Stimulated activated CD4-positive, alpha-beta T cell treated with anti-CD3 and anti-CD28 coated beads, Interleukin-1b, Interleukin-23, amount 100 ng/mL, for 4 hours (primary cell): Measurements from ENCODE around the gene FCN1.

ENCODE experiments used
- DNase-seq, 2 donors: peaks; one replicate each; pipeline ENCODE4 v3.0.0-alpha.2; 2020; ENCODE audit warnings: low read depth in 2 of 2

FCN1 gene

GRCh38 chr9:134891053-134891452 lies 26.7 kb downstream of the FCN1 start:
- DNase-seq, result no peak

DNA sequence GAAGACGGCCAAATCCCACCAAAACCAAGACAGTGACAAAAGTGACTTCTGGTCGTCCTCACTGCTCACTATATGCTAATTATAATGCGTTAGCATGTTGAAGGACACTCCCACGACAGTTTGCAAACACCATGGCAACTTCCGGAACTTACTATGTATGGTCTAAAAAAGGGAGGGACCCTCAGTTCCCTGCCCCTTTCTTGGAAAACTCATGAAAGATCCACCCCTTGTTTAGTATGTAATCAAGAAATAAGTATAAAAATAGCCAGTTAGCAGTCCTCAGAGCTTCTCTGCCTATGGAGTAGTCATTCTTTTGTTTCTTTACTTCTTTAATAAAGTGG lies 27.6 kb downstream of the FCN1 start:
- DNase-seq, result no peak

- DNase-seq, result no peak
These were observed 28.1 kb downstream of the FCN1 start for GRCh38 chr9:134889386-134890154.

DNA sequence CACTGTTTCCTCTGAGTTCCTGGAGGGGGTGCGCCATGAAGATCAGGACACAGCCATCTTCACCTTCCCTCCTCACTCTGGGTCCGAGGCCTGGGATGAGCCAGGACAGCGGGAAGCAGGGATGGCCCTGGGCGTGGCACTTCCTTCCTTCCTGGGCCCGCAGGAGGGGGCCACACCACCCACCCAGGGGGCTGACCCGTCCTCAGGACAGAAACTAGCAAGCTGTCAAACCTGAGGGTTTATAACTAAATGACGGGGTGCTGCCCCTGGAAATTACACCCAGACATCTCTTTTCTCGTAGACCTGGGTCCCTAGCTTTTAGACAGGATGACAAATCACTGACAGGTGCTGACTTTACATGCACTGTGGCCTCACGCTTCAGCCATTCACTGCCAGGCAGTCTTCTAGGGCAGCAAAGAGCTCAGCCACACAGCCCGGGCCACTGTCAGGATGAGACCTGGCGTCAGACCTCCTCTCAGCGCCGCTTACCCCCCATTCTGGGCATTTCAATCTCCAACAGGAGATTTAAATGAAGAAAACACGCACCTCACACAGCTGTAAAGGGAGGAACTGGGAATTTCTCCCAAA lies 29.0 kb downstream of the FCN1 start:
- DNase-seq, result no peak

GRCh38 chr9:134887686-134888602 lies 29.8 kb downstream of the FCN1 start:
- DNase-seq, result no peak

DNA sequence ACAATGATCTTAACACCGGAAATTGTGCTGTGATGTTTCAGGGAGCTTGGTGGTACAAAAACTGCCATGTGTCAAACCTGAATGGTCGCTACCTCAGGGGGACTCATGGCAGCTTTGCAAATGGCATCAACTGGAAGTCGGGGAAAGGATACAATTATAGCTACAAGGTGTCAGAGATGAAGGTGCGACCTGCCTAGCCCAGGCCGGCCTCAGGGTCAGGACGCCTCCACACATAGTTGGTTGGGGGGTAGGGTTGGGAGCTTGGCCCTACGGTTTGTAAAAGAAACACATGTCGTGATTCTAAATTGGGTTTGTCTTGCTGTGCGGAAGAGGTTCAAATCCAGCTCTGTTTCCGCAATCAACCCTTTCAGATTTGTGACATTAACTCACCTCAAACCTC lies 30.5 kb downstream of the FCN1 start:
- DNase-seq, result no peak

- DNase-seq, result no peak
These were observed 31.2 kb downstream of the FCN1 start for GRCh38 chr9:134886413-134886913.

DNA sequence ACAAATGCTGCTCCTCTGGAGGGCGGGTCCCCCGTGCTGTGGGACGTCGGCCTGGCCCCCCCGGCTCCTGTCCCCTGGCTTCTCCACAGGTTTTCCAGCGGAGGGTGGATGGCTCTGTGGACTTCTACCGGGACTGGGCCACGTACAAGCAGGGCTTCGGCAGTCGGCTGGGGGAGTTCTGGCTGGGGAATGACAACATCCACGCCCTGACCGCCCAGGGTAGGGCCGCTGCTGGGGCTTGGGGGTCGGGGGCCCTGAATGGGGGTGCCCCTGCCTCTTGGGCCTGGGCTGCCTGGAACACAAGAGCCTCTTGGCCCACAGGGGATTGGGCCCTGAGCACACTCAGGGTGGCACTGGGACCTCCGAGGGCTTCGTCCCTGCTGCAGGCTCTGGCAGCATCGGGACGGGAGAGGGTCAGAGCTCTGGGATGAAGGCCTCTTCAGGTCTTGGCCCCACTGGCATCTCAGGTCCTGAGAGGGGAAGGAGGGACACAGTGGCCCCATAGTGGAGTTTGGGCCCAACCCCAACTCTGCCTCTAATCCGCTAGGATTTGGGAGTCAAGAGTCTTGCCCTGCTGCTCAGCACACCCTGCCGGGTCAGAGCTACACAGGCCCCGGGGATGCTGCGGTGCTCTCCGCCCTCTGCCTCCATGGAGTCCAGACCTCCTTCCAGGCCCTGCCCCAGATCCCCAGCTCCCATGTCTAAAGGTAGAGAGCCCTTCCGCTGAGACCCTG lies 31.9 kb downstream of the FCN1 start:
- no peak for DNase-seq

GRCh38 chr9:134885001-134885678 lies 32.6 kb downstream of the FCN1 start:
- no peak for DNase-seq

GRCh38 chr9:134884492-134884891 lies 33.2 kb downstream of the FCN1 start:
- no peak for DNase-seq

DNA sequence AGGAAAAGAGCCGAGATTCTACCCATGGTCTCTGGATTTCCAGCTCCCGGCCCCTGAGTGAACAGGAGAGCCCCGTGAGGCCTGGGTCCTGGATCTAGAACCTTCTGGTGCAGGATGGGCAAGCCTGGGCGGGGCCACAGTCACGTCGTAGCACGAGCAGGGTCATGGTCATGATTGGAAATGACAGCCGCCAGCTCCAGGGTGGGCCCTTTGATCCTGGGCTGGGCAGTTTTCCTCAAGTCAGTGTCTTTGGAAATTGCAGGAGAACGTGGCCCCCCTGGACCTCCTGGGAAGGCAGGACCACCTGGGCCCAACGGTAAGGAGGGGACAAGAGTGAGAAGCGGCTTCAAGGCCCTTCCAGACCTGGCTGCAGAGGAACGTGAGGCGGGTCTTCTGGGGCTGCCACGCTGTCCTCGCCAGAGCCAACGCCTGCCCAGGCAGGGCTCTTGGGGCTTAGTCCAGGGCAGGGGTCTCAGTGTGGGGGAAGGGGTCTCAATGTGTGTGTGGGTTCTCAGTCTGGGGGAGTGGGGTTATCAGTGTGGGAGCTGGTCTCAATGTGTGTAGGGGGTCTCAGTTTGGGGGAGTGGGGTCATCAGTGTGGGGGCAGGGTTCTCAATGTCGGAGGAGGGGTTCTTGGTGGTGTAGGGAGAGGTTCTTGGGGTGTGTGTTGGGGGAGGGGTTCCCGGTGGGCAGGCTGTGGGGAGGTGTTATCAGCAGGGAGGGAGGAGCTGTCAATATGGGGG lies 34.5 kb downstream of the FCN1 start:
- DNase-seq, result no peak

GRCh38 chr9:134882204-134882785 lies 35.4 kb downstream of the FCN1 start:
- DNase-seq, result no peak

DNA sequence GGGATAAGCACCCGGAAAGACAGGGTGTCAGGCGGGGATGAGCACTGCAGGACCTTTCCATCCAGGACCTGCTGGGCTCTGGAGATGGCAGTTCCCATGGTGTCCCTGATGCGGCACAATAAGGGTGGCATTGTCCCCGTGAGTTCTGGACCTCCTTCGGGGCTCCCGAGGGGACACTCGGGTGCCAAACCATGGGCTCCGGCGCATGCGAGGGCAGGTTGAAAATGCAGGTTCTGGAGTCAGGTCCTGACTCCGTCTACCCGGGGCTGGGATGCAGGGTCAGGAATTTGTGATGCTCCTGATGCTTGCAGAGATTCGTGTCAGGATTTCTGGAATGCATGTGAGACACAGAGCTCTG lies 36.4 kb downstream of the FCN1 start:
- no peak for DNase-seq

GRCh38 chr9:134880484-134881312 lies 37.0 kb downstream of the FCN1 start, which contains the start of gene FCN2:
Gene FCN2 (plus strand): TSS chr9:134880810. CDS start chr9:134880822, 12 bp downstream.
- DNase-seq, result no peak

DNA sequence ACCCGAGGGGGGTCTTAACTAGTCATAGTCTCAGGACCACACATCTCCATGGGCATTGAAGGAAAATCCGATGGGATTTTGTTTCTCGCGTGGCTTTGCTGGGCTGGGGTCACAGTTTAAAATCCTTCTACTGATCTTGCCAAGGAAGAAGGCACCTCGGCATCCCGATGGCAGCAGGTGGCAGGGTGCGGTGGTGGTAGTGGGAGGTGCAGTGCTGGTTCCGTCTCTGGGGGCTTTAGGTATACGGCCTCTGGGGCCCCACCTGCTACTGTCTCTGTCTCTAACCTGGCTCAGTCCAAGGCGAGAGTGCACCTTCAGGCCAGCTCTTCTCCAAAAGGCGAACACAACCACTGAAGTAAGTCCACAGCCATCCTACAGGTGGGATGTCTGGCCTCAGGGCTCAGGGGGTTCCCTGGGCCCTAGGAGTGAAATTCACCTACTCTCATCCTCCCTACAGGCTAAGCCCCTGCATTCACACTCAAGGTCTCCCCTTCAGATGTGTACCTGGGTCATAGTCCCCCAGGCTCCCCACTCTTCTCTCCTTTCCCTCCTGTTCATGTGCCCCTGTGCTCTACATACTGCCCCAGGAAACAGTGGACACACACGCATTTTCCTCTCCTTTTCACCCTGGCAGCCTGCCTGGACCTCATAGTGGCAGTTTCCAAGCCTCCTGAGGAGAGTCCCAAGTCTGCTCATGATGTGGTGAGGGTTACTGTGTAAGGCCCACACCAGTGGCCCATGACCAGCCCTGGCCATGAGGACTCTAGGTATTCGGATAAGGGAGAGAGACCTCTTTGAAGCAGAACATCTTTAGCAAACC lies 37.8 kb downstream of the FCN1 start:
- no peak for DNase-seq

DNA sequence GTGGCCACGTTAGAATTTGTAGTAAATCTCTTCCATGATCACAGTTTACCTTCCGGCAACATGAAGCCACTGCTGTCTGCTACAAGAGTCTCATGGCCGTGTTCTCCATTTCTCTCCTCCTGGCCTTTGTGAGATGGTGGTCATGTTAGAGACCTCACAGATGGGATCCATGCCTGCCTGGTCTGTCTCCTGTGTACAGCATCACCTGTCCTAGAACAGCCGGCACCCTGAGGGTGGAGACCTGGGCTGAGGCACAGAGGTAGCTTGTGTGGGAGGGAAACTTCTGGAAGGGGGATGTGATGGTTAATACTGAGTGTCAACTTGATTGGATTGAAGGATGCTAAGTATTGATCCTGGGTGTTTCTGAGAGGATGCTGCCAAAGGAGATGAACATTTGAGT lies 40.2 kb downstream of the FCN1 start:
- DNase-seq, result no peak

DNA sequence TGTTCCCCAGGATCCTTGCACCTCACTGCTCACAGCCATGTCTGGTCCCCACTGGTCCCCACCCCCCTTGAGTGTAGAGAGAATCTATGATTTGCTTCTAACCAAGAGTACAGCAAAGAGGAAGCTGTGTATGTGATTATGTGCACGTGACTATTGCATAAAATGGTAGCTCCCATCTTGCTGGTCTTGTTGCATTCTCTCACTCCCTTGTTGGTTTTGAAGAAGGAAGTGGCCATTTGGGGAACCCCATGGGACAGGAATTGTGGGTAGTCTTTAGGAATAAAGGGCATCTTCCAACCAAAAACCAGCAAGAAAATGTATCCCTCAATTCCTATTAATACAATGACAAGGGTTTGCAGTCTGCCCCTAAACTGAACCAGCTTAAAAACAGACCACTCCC lies 42.3 kb downstream of the FCN1 start:
- no peak for DNase-seq

DNA sequence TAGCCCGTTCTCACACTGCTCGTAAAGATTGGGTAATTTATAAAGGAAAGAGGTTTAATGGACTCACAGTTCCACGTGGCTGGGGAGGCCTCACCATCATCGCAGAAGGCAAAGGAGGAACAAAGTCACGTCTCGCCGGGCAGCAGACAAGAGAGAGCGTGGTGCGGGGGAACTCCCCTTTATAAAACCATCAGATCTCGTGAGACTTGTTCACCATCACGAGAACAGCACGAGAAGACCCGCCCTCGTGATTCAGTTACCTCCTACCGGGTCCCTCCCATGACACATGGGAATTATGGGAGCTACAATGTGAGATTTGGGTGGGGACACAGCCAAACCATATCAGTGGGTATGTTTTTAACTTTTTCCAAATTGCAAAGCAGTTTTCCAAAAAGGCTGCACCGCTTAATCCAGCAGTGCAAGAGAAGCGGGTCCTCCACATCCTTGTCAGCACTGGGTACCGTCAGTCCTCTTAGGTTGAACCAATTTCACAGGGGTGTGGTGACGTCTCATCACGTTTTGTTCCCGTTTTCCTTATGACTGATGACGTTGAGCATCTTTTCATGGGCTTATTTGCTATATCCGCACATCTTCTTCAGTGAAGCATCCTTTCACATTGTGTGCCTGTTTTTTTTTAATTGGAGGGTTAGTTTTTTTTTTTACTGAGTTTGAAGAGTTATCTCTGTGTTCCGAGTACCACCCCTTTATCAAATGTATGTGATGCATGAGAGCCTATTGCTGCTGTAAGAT lies 45.1 kb downstream of the FCN1 start:
- no peak for DNase-seq
